Stimulated activated CD4-positive, alpha-beta T cell treated with anti-CD3 and anti-CD28 coated beads, TNF-alpha, amount 100 ng/mL, for 24 hours (primary cell): ENCODE results near the gene LEKR1.
"Not testable (repeated sequence)": the region's sequence is repeated elsewhere in the genome, so short reads cannot be mapped to it uniquely, and the experiment has no call there.

Experiments used
- DNase-seq, 3 experiments: peaks; one replicate each; pipeline ENCODE4 v3.0.0-alpha.2; 2020; ENCODE audit warnings: low read depth in 3 of 3

The LEKR1 gene

DNA sequence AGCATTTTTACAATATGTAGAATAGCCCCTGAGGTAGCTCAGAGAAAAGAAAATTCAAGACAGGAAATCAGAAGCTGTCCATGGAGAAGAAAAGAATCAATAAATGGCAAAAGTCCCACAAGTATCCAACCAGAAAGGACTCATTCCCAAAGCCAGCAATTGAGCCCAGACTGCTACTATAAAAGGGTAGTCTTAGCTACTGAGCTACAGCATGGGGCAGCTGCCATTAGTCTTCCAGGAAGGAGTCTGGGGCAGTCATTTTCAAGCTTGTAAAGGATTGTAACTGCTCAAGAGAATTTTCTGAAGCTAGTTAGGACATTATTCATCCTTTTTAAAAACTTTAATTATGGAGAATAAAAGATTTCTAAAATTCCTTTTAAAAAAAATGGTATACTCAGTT lies 10.5 kb downstream of the LEKR1 start:
- no peak for DNase-seq

DNA sequence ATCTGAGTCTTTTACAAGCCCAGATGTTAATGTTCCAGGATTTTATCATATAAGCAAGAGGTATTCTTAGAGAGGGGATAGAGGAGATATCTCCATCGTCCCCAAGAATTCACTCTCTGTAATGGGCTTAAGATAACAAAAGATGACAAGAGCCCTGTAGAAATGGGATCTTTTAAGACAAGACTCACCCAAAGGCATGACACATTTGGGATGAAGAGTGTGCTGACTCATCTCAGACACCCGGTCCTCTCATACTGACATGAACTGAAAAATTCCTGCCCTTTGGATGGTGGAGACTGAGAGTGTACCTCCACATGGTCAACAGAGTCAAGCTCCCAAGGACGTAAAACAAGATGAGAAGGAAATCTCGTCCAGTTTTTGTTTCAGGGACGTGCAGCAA lies 11.0 kb downstream of the LEKR1 start:
- no peak for DNase-seq

DNA sequence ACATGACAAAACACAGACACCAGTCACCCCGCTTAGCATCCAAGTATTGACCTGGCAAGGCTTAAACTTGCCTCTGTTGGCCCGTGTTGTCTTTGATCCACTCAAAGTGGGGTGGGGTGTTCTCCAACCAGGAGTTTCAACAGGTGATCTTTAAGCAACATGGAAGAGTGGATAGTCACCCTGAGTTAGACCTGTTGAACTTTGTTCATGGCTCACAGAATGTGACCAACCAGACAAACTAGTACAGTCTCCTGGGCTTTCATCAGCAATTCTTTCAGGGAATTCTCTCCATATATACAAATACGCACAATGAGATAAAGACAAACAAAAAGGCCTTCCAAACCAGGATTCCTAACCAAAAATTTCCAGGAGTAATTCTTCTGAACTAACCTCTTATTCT lies 11.9 kb downstream of the LEKR1 start:
- DNase-seq, result no peak

DNA sequence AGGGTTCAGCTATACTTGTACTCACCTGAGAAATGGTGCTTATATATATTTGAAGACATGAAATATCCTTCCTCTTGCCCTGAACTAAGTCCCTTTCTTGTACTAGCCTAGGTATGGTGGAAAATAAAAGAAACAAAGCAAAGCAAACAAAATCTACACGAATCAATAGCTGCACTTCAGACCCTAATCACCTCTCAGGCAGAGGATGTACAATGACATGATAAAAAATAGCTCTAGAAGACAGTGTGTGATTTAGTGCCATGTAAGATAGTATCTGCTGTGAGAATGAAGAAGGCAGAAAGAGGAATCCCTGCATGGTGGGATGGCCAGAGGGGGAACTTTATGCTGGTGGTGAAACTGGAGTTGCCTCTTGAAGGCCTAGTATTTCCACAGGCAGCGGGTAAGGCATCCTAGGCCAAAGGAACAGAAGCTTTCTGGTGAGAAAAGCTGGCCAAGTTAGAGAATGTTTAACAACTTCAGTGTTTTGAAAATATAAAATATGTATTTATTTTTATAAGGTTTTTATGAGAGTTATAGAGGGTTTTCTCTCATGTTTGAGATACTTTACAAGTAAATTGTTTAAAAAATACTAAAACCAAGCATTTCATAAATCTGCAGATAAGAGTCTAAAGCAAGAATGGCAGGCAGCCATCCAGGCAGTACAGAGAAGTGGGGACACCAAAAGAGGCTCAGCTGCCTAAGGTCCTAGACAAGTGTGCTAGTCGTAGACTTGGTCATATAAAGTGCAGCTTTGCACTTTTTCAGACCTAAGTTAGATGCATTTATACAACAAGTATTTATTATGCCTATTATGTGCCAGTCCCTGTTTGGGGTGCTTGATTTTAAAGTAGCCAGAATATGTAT lies 14.9 kb downstream of the LEKR1 start:
- DNase-seq, result no peak

DNA sequence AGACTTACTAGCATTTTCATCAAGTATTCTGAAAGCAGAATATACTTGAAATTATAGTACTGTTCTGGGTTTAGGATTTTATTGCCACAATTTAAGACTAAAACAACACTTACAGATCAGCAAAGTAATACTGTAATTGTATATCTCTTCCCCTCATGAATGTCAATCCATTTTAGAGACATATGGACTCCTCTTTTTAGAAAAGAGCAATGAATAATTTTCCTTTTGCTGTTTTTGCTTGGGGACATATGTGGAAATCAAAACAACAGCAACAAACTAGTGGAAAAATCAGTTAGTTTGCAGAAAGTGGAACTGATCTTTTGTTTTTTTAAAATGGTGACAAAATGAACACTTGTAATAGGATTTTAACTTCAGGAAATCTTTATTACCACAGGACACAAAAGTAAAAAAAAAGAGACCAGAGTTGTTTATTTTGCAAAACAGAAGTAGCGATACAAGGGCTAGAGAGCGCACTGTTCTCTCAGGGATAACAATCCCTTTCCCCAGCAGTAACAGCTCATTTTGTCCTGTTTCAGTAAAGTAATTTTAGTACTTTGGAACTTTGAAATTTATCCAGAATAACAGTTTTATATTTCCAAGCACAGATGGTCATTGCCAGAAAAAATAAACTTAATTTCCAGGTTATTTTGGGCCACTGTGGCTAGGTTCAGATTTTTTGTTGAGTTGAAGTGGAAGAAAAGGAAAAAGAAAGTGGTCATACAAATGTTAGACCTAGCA lies 17.1 kb downstream of the LEKR1 start:
- no peak for DNase-seq

DNA sequence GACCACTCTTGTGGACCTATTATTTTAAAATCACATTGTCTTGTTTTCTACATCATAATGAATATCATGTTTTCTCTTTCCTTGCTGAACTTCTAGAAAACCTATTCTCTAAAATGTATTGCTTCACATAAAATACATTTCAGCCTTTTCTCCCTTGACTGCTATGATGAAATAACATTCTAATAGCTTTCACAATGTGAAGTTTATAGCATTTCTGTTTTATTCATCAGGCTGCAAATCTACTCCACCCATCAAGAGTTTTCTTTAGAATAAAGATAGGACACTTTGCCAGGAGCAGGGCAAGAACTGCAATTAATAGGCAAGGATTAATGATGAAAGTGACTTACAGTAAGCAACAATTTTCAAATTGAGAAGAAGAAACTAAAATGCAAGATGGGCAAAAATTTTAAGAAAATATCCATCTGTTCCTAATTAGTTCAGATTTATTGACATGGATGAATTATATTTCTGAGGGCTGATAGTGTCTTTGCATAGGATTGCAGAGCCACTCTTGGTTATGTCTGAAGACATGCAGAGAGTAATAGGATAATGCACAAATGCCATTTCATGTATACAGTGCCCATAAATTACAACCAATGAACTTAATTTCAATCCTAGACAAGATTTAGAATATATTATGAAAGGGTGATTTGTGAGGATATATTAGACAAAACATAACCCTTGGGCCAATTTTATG lies 21.7 kb downstream of the LEKR1 start:
- DNase-seq, result no peak

DNA sequence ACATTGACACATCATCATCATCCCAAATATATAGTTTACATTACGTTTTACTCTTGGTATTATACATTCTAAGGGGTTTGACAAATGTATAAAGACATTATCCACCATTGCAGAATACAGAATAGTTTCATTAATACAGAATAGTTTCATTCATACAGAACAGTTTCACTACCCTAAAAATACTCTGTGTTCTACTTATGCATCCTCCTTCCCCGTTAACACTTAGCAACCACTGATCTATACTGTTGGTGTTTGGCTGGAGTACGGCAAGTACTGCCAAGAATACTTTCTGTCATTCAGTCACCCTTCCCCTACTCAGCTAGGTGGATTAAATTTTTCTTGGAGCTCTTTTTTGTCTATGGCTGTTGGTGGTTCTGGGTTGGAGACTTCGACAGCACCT lies 33.4 kb downstream of the LEKR1 start:
- no peak for DNase-seq

DNA sequence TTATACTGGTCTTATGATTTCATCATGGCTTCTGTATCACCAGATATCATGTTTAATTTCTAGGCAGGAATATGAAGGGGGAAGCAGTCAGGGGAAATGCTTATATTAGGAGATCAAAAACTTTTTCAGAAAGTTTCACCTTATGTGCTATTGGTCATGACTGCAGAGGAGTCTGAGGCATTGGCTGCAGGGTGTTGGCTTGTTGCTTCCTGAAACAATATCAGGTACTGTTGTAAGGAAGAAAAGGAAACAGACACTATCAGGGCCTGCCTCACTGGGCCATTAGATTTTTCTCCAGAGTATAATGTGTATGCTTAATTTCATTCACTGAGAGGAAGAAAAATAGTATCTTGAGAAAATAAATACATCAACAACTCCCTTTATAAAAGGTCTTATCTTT lies 34.7 kb downstream of the LEKR1 start:
- DNase-seq, result no peak

DNA sequence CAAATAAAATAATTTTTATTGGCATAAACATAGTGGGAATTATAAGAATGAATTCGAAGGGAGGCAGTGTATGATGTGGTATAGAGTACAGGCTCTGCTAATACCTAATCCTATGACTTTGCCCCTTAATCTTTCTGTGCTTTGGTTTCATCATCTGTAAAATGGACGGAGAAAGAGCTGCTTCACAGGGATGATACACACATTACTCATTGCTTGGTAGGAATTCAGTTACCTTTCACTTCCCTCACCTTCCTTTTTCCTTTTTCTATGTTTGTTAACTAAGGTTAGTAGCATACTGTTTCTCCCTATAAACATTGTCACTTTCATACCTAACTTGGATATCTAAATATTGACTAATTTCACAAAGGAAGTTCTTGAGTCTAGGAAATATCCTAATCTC lies 36.2 kb downstream of the LEKR1 start:
- DNase-seq, result no peak

DNA sequence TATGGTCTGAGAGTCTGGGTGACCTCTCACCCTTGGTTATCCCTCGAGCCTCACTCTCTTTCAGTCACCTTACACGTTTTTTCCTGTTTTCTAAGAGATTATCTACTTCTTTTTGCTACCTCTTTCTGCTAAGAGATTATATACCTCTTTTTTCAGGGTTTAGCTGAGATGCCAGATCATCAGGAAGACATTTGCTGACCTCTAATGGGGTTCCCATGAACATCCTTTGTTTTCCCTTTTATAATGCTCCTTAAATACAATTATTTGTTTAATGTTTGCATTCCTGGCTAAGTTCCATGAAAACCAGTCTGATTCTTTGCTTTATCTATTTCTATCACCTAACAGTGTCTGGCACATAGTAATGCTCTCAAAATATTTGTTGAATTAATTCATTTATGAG lies 39.6 kb downstream of the LEKR1 start:
- no peak for DNase-seq

DNA sequence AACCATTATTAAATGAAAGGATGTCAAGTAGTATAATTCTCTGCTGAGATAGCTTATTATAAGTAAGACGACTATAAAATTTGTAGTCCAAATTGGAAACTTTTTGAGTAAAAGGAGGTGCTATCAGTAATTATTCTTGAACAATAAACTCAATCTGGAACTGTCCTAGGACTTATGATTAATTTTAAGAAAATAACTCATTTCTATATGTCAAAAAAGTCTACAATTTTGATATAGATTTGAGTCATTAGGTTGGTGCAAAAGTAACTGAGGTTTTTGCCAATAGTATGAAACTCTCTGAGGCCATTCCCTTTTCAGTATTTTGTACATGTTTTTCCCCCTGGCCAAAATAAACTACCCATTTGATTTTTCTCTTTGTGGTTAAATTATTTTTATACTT lies 41.0 kb downstream of the LEKR1 start:
- no peak for DNase-seq

DNA sequence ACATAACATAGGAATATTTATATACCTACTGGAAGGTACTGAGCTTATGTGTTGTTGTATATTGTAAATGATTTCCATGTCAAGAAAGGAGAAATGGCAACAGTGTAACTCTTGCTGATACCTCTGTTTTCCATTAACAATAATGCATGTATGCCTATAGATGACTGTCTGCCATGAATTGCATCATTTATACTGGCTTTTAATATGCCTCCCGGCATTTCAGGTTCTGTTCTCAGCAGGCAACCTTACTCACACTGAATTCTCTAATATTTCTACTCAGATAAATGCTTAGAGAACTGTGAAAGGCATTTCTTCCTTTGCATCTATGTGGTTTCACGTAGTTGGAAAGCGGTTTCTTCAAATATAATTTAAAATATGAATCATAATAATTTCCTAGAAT lies 41.8 kb downstream of the LEKR1 start:
- no peak for DNase-seq

DNA sequence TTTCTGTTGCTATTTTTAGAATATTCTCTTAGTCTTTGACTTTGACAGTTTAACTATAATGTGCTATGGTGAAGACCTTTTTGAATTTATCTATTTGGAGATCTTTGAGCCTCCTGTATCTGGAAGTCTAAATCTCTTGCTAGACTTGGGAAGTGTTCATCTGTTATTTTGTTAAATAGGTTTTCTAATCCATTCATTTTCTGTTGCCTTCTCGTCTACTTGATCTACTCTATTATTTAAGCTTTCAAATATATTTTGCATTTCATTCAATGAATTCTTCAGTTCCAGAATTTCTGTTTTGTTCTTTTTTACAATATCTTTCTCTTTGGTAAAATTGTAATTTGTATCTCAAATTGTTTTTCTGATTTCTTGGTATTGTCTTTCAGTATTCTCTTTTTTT lies 47.8 kb downstream of the LEKR1 start:
- DNase-seq, result no peak

DNA sequence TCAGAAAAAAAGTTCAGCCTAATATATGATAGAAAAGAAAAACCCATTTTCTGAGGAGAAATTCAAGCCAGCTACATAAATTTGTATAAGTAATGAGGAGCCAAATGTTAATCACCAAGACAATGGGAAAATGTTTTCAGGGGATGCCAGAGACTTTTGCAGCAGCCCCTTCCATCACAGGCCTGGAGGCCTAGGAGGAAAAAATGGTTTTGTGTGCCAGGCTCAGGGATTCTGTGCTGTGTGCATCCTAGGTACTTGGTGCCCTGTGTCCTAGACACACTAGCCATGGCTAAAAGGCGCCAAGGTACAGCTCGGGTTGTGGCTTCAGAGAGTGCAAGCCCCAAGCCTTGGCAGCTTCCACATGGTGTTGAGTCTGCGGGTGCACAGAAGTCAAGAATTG lies 53.3 kb downstream of the LEKR1 start:
- DNase-seq, result not testable (repeated sequence)

DNA sequence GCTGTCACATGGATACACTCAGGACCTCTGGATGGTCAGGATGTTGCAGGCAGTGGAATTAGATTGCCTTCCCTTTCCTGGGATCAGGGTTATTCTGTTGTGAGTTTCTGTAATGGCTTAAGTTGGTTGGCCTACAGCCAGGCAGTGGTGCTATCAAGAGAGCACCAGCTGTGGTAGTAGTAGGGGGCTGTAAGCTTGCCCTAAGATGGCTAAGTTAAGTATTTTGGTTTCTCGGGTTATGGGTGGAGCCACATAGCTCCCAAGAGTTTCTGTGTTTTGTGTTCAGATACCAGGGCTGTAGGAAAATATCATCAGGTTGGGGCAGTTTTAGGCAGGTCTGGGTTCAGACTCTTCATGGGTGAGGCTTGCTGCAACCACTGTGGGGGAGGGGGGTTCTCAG lies 59.6 kb downstream of the LEKR1 start:
- no peak for DNase-seq

DNA sequence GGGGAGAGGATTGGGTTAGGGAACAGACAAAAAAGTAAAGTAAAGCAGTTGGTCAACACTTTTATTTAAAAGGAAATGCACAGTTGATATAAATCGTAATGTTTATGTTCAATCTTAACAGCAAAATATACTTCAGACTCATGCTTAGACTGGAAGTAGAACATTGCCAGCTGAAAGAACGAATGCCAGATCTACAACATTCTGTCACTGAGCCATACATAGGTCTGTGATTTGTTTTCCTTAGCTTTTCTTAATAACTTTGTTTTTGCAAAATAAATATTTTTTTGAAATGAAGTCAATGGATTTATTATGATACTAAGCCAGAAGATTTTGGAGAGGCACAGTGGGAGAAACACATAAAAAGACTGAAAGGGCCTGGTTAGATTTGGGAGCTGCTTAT lies 62.0 kb downstream of the LEKR1 start:
- no peak for DNase-seq

DNA sequence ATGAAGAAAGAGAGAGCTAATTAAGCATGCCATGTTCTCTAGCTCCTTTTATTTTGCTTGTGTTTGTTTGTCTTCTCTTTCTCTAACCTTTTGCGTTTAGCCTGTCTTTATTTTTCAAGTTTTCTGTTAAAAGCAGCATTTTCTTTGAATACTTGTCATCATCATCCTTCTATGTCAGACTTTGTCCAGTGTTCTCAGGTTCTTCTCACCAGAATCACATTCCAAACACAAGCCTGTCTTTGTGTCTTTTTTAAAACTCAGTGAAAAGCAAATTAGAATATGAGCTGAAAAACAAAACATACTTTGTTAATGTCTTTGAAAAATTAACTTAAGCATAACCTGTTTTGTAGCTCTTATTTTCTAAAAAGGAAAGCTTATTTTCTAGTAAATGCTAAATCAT lies 62.4 kb downstream of the LEKR1 start:
- DNase-seq, result no peak

DNA sequence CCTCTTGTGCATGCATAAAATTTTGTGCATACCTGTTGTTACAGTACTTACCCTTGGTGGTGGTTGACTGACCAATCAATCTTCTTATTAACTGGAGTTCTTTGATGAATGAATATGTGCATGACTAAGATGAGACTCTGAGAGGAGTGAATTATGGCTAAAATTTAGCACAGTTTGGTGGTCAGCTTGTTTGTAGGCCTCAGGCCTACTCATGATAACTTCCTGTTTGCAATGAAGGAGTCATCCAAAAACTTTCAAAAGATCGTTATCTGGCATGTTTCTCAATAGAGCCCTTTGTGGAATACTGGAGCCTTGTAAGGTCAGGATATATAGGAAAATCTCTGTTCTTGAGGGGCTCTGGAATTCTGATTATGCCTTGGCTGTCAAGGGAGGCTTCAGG lies 66.5 kb downstream of the LEKR1 start:
- no peak for DNase-seq

DNA sequence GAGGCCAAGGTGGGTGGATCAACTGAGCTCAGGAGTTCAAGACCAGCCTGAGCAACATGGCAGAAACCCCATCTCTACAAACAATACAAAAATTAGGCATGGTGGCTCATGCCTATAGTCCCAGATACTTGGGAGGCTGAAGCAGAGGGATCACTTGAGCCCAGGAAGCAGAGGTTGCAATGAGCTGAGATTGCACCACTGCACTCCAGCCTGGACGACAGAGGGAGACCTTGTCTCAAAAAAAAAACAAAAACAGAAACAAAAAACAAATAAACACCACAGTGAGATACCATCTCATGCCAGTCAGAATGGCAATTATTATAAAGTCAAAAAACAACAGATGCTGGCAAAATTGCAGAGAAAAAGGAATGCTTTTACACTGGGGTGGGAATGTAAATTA lies 69.2 kb downstream of the LEKR1 start:
- not testable (repeated sequence) for DNase-seq

DNA sequence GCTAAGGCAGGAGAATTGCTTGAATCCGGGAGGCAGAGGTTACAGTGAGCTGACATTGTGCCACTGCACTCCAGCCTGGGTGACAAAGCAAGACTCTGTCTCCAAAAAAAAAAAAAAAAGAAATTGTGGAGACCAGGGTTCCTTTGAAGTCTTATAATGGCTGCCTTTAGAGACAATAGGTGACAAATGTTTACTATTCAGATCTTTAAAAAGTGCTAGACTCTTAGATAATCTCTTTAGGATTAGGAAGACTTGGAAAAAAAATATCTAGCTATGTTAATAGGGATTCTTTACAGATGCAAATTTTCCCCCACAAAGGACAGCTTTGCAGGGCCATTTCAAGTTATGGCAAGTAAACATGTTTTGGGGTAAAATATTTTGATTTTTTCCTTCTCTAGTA lies 71.7 kb downstream of the LEKR1 start:
- not testable (repeated sequence) for DNase-seq

DNA sequence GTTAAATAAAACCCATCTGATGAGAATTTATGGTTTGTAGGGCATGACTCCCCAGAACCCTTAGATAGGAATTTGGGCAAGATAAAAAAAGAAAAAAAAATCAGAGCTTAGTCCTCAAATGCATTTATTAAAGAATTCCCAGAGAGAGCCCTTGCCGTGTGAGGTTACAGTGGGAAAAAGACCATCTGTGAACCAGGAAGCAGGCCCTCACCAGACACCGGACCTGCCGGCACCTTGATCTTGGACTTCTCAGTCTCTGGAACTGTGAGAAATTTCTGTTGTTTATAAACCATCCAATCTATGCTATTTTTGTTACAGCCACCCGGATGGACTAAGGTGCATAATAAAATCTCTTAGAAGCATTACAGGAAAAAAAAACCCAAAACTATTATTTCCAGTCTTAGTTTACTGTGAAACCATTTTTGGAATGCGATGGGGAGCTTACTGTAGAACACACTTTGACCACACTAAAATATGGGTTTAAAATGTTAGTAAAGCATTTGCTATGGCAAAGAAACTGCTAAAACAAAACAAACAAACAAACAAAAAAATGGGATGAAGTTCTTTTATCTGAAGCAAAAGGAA lies 72.2 kb downstream of the LEKR1 start:
- no peak for DNase-seq

DNA sequence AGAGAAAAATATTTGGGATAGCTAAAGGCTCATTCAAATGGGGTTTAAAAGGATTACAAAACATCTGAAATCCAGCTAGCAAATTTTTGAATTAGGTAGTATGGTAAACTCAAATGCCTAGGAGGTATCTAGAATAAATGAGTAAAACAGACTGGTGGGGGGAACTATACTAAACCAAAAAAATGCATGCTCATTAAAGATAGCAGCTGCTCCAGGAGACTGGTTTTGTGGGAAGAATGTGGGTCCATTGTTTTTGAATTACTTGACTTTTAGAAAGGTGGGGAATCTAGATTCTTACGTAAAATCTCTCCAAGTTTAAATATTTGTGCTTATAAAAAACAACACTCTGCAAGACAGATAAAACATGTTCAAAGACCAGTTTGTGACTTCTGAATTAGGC lies 73.8 kb downstream of the LEKR1 start:
- DNase-seq, result no peak
